Measurements from ENCODE around the gene EDA2R. TPM values are rescaled to one million over a fixed set of nuclear protein-coding genes. Genes with fewer than 3 reads are reported as not detected.

EDA2R gene
- total RNA-seq, 1 donor from 2014 or later, result 0.27 TPM

DNA sequence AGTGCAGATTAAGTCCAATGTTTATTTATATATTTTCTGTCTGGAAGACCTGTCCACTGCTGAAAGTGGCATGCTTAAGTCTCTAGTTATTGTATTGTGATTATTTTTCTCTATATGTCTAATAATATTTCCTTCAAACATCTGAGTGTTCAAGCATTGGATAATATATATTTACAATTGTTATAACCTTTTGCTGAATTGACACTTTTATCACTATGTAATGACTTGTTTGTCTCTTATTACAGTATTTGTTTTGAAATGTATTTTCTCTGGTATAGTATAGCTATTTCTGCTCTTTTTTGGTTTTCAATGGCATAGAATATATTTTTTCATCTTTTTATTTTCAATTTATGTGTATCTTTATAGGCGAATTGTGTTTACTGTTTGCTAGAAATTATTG is 59.7 kb downstream of the EDA2R start:
- Mint-ChIP-seq H3K9me3 (peaks cover 2% of the 10 kb centered on the region), H3K27ac (no peak overlapping the region), H3K36me3 (ENCODE audit: low read depth) (no peaks in the 10 kb centered on the region), H3K27me3 (no peaks in the 10 kb centered on the region), H3K4me3 (no peak overlapping the region), H3K4me1 (no peaks in the 10 kb centered on the region)
- ChIA-PET POLR2A (no interaction called here), CTCF (no interaction called here)
- ATAC-seq (ENCODE audit: low read depth) (no peak), DNase-seq (no peak)
- intact Hi-C loops (cut with micrococcal nuclease), result no loop called here
- no peak for TF ChIP-seq CTCF (IDR thresholded peaks at IDR 0.05)

DNA sequence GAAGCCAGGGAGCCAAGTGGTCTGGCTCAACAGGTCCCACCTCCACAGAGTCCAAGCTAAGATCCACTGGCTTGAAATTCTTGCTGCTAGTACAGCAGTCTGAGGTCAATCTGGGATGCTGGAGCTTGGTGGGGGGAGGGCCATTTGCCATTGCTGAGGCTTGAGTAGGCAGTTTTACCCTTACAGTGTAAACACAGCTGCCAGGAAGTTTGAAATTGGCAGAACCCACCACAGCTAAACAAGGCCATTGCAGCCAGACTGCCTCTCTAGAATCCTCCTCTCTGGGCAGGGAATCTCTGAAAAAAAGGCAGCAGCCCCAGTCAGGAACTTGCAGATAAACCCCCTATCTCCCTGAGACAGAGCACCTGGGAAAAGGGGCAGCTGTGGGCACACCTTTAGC is 84.9 kb downstream of the EDA2R start:
- ChIA-PET CTCF (no interaction called here), POLR2A (no interaction called here)
- ATAC-seq (ENCODE audit: low read depth) (no peak), DNase-seq (no peak)
- intact Hi-C loops (cut with micrococcal nuclease), result no loop called here
- Mint-ChIP-seq H3K36me3 (ENCODE audit: low read depth) (no peaks in the 10 kb centered on the region), H3K27me3 (no peaks in the 10 kb centered on the region), H3K27ac (no peak overlapping the region), H3K4me1 (no peaks in the 10 kb centered on the region), H3K9me3 (no peaks in the 10 kb centered on the region), H3K4me3 (no peak overlapping the region)
- TF ChIP-seq CTCF (IDR thresholded peaks at IDR 0.05), result no peak

DNA sequence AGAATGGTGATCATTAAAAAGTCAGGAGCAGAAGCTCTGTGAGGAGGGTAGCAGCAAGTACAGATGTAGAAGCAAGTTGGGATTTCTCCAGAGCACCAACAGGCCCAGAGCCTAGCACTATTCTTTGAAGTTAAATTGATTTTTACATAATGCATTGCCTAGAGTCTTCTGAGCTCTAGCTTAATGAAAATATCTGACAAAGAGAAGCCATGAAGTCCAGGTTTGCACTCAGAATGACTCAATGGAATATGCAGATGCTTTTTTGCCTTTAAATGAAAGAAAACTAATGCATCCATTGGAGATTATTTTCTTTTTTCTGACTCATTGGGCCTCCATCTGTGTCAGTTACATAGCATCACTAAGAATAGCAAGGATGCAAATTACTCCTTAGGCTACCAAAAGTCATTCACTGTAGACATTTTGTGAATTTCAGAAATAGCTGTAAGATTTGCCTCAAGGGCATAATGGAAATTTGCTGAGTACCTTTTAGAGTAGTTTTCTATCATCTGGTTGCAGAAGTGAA is 91.0 kb downstream of the EDA2R start:
- Mint-ChIP-seq H3K9me3 (no peaks in the 10 kb centered on the region), H3K27ac (no peak overlapping the region), H3K27me3 (no peaks in the 10 kb centered on the region), H3K4me3 (no peak overlapping the region), H3K36me3 (ENCODE audit: low read depth) (no peaks in the 10 kb centered on the region), H3K4me1 (no peaks in the 10 kb centered on the region)
- intact Hi-C loops (cut with micrococcal nuclease), result no loop called here
- CTCF ChIA-PET, result no interaction called here
- no peak for TF ChIP-seq CTCF (IDR thresholded peaks at IDR 0.05)
- ATAC-seq (ENCODE audit: low read depth), result no peak
- DNase-seq, result no peak
- POLR2A ChIA-PET, result no interaction called here
